ENCODE measurements around the gene CDH26. TPM values are rescaled to one million over a fixed set of nuclear protein-coding genes. Genes with fewer than 3 reads are reported as not detected.

CDH26 gene
- total and polyA plus RNA-seq, 2 of the 13 experiments (the other 11 are each of a cell fraction or from before 2014, with no cell fraction given): 0.40 to 1.1 TPM

- Histone ChIP-seq H3K27me3 (ENCODE audit: control insufficient read depth in 1 of 2, insufficient read depth in 2 of 2, low read length in 2 of 2) (no peaks in the 10 kb centered on the region), H3K4me2 (ENCODE audit: low read depth, low read length) (peak overlapping the region; percentile 70), H3K4me1 (ENCODE audit: insufficient read depth, low read length) (peaks cover 11% of the 10 kb centered on the region), H3K36me3 (replicated peaks in 1 of 2; ENCODE audit: control insufficient read depth in 1 of 2, insufficient read depth in 2 of 2, low read length in 2 of 2) (no peaks in the 10 kb centered on the region), H3K9ac (ENCODE audit: insufficient read depth, low read depth, low read length) (no peak overlapping the region), H3K27ac (ENCODE audit: extremely low read length, insufficient read depth, low read length) (no peak overlapping the region), H3K79me2 (ENCODE audit: insufficient read depth, low read length) (no peaks in the 10 kb centered on the region), H4K20me1 (ENCODE audit: insufficient read depth, low read length) (no peaks in the 10 kb centered on the region), H3K9me3 (ENCODE audit: low read length) (no peaks in the 10 kb centered on the region), H3K4me3 (replicated peaks in 1 of 3; ENCODE audit: insufficient read depth in 1 of 3, low read depth in 2 of 3, low read length in 3 of 3) (peak overlapping the region in 2 of 3 experiments; percentile 45 to 67; a peak in 3 of 6 replicates), H2AFZ (ENCODE audit: low read length) (no peak overlapping the region)
- ATAC-seq: peak; percentile 98
- in situ Hi-C loops (cut with HindIII; ENCODE audit: extremely low pct_ligation_motif_present, low pct_unique_long_range_greater_than_20kb) (no loop called here), intact Hi-C loops (cut with micrococcal nuclease; ENCODE audit: unreplicated experiment) (no loop called here)
- peak; percentile 26 for FAIRE-seq
- WGBS (ENCODE audit: low lambda C conversion rate): 70% methylated on average over 51 of the region's 59 CpGs
- POLR2A ChIA-PET: no interaction called here
- no TSS peak for BruUV-seq (replicated peaks)
- CTCF ChIA-PET (ENCODE audit: low intra/inter-chr PET ratio, low total read pairs): interaction anchor here (1.4 to 1.5 kb wide), 2 partner anchors 15 to 21 kb away, joined by 5 to 8 read pairs; no protein-coding TSS in a partner anchor
- peak; percentile 49 for DNase-seq (ENCODE audit: low spot score)
- TF ChIP-seq UBTF (CRISPR knock-in tag; IDR thresholded peaks at IDR 0.05): peak; percentile 64
- TF ChIP-seq ZBTB10 (CRISPR knock-in tag; IDR thresholded peaks at IDR 0.05; ENCODE audit: borderline replicate concordance): peak; percentile 69; the same call in 1 of the 2 replicates
- no peak for TF ChIP-seq CAMTA2 (CRISPR knock-in tag; IDR thresholded peaks at IDR 0.05; ENCODE audit: borderline replicate concordance)
- 0 out of 2 replicates have a peak, but pooled peaks have one; percentile 31 for TF ChIP-seq RNF2 (conservative IDR thresholded peaks at IDR 0.05; ENCODE audit: low read depth)
- no peak for TF ChIP-seq ZNF660 (CRISPR knock-in tag; IDR thresholded peaks at IDR 0.05; ENCODE audit: borderline replicate concordance, low read depth)
- TF ChIP-seq IRF1 (CRISPR knock-in tag; IDR thresholded peaks at IDR 0.05; ENCODE audit: low read depth): no peak
- TF ChIP-seq HNF4A (CRISPR knock-in tag; IDR thresholded peaks at IDR 0.05): 0 out of 2 replicates have a peak, but pooled peaks have one; percentile 8
- TF ChIP-seq MTA3 (CRISPR knock-in tag; IDR thresholded peaks at IDR 0.05): no peak
- peak; percentile 71 for TF ChIP-seq GABPB1 (CRISPR knock-in tag; IDR thresholded peaks at IDR 0.05)
- TF ChIP-seq ZNF800 (CRISPR knock-in tag; IDR thresholded peaks at IDR 0.05): peak; percentile 74; the same call in 1 of the 2 replicates
- TF ChIP-seq ZFP37 (CRISPR knock-in tag; IDR thresholded peaks at IDR 0.05; ENCODE audit: borderline replicate concordance): no peak
- peak; percentile 32; the same call in 1 of the 2 replicates for TF ChIP-seq MYC (CRISPR knock-in tag; IDR thresholded peaks at IDR 0.05; ENCODE audit: borderline replicate concordance)
- peak; percentile 69; the same call in 1 of the 2 replicates for TF ChIP-seq ZBTB7B (CRISPR knock-in tag; IDR thresholded peaks at IDR 0.05)
Observed at GRCh38 chr20:59933849-59934585, 24.2 kb upstream of the CDH26 start.

Measured in HepG2 (cell line).